Pulmonary artery endothelial cell (primary cell): ENCODE results near the gene ARMC5. TPM values are rescaled to one million over a fixed set of nuclear protein-coding genes. Genes with fewer than 3 reads are reported as not detected.
"Not testable (repeated sequence)": the region's sequence is repeated elsewhere in the genome, so short reads cannot be mapped to it uniquely, and the experiment has no call there.

Experiments used
- DNase-seq: peaks from one replicate; pipeline ENCODE4 v3.0.0-alpha.2; 2011; ENCODE audit warnings: low read depth, low spot score
- total RNA-seq: library from RNA; depleted of rRNA; stranded (reverse); fragments of >200 nt; gene quantifications from 2 replicates; pipeline ENCODE4 v1.2.3, GENCODE V29; 2014

The ARMC5 gene
- total RNA-seq, 1 donor from 2014 or later: 15.6 TPM

DNA sequence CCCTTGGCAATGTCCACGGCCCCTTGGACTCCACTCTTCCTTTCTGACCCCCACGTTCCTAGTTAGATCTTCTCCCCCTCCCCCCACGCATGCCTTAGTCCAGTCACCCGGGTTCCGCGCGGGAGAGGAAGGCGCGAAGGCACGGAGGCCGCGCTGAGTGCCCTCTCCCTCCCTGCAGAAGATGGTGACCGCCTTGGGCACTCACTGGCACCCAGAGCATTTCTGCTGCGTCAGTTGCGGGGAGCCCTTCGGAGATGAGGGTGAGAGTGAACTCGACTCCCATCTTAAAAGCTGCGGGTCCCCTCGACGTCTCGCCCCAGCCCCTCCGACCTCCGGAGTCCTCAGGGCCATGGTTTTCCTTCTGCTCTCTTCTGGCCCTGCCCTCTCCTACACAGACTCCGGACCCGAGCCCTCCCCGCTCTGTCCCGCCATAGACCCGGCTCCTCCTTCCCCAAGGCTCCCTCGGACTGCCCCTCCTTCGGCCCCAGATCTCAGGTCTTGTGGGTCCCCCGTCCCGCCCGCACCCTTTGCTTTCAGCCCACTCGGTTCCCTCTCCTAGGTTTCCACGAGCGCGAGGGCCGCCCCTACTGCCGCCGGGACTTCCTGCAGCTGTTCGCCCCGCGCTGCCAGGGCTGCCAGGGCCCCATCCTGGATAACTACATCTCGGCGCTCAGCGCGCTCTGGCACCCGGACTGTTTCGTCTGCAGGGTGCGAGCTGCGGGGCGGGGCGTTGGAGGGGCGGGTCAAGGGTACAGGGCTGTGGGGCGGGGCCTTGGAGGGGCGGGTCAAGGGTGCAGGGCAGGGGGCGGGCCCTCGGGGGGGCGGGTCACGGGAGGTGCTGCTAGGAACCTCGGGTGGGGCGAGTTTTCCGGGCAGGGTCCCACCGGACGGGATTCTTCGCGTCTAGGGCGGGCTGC lies 17.3 kb downstream of the ARMC5 start:
- no peak for DNase-seq

DNA sequence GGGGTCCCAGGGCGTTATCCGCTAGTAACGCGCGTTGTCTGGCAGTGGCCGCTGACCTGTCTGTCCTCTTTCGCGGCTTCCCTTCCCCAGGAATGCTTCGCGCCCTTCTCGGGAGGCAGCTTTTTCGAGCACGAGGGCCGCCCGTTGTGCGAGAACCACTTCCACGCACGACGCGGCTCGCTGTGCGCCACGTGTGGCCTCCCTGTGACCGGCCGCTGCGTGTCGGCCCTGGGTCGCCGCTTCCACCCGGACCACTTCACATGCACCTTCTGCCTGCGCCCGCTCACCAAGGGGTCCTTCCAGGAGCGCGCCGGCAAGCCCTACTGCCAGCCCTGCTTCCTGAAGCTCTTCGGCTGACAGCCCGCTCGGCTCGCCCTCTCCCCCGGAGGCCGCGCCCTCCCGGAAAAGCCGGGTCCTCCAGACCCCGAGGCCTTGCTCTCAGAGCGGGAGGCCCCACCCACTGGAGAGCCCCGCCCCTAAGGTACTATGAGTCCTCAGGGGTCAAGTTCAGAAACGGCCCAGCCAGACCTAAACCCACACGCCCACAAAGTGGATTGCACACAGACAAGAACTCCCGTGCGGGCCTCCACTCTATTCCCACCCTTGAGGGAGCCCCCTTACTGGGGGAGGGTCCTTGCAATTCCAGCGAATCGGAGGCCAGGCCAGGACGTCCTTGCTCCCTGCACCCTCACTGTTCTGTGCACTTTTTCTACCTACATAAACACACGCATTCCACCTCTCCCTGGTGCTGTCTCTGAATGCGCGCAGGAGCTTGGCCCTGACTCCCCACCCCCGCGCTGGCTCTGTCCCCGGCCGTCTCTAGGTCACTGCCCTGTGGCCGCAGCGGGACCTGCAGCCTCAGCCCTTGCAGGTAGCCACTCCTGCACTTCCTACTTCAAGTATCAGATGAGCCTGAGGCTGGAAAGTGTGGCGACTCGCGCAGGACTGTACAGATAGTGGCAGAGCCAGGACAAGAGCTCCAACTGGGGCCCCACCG lies 18.2 kb downstream of the ARMC5 start:
- DNase-seq: no peak

DNA sequence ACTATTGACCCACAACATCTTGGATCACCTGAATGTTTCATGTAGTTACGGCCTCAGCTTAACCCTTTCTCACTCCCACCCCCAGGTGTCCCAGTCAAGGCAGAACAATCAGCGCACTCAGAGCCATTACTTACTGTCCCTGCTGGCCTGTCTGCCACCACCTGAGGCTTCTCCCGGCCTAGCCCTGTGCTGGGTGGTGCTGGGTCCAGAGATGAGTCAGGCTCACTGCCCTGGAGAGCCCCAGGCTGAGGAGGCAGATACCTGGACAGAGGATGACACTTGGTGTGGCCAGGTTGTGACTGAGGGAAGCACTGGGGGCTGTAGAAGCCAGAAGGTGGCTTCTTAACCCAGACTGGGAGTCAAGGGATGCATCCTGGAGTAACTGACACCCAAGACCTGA lies 19.7 kb downstream of the ARMC5 start:
- DNase-seq: no peak

DNA sequence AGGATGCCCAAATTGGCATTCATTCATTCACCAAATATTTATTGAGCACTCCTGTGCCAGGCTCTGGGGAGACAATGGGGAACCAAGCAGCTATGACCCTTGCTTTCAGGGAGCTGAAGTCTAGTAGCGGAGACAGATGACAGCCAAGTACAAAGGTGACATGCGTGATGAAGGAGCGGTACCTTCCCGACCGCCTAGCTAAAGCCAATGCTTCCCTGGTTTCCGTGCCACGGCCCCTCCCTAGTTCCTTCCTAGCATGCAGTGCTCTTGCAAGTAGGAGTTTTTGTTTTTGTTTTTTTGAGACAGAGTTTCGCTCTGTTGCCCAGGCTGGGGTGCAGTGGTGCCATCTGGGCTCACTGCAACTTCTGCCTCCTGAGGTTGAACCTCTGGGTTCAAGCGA lies 20.4 kb downstream of the ARMC5 start:
- no peak for DNase-seq

DNA sequence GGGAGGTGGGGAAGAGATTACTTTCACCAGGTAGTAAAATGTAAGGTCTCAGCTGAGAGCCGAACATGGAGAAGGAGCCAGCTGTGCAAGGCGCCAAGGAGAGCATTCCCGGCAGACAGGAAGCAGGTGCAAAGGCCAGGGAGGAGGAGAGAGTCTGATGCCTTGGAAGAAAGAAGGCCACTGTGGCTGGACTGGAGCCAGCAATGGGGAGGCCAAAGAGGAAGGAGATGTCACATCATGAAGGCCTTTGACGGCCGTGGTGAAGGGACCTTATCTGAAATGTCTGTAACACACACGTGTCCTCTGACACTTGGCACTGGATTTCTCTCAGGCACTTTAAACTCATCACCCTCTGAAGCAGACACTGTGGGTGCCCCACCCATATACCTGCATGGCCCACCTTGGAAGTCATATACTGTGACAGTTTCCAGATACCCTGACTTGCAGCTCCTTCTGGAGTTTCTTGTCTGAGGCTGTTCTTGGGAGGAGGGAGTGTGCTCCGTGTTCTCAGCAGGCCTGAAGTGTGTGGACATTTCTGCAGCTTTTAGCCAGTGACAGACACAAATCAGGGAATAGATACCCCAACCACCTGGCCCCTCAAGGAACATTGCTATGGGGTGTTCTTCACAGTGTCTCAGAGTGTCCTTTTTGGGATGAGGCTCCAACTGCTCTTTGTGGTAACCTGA lies 21.7 kb downstream of the ARMC5 start:
- no peak for DNase-seq

DNA sequence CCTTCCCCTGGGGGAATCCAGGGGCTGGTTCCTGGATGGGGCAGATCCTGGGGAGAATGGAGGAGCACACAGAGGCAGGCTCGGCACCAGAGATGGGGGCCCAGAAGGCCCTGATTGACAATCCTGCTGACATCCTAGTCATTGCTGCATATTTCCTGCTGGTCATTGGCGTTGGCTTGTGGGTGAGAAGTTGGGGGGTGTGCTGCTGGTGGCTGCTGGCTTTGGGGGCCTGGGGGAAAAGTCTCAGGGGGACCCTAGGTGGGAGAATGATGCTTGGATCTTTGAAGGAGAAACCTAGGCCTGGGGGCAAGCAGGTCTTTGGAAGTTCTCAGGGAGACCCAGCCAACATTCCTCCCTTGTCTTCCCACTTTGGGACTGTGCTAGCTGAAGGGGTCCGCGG lies 23.8 kb downstream of the ARMC5 start, which contains the start of gene SLC5A2:
Gene SLC5A2 (plus strand): TSS at position 43 of the 400 bp plus-strand sequence. CDS start 14 bp downstream, at position 57.
- no peak for DNase-seq

DNA sequence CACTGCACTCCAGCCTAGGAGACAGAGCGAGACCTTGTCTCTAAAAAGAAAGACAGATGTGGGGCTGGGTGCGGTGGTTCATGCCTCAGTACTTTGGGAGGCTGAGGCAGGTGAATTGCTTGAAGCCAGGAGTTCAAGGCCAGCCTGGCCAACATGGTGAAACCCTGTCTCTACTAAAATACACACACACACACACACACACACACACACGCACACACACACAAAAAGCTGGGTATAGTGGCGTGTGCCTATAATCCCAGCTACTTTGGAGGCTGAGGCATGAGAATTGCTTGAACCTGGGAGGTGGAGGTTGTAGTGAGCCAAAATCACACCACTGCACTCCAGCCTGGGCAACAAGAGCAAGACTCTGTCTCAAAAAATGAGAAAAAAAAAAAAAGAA lies 24.7 kb downstream of the ARMC5 start:
- not testable (repeated sequence) for DNase-seq

DNA sequence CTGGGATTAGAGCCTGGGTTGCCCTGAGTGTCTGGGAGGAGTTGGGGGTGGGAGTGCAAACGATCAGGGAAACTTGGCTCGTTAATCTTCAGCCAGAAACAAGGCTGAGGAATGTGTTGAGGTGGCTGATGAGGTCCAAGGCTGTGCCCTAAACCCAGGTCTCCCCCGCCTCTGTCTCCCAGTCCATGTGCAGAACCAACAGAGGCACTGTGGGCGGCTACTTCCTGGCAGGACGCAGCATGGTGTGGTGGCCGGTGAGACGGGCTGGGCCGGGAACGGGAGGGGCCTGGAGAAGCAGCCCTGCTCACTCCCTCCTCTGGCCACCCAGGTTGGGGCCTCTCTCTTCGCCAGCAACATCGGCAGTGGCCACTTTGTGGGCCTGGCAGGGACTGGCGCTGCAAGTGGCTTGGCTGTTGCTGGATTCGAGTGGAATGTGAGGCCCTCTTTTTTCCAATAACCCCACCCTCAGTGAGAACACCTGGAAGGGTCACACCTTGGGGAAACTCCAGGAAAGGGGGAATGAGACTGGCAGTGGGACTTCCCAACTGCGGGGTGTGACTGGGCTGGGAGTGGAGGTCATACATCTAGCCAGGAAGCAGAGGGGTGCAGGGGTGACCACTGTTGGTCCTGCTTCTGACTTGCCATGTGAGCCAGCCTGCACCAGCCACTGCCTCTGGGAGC lies 25.3 kb downstream of the ARMC5 start:
- DNase-seq: no peak

DNA sequence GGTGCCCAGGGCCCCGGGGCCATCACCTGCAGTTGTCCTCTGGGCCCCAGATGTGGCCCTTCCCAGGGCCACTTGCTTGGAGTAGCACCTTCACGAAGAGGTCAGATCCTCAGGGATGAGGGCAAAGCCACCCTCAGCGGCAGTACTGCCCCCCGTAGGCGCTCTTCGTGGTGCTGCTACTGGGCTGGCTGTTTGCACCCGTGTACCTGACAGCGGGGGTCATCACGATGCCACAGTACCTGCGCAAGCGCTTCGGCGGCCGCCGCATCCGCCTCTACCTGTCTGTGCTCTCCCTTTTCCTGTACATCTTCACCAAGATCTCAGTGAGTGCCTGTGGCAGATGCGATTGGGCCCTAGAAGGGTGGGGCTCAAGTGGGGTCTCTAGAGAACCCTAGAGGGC lies 26.3 kb downstream of the ARMC5 start:
- DNase-seq: no peak

DNA sequence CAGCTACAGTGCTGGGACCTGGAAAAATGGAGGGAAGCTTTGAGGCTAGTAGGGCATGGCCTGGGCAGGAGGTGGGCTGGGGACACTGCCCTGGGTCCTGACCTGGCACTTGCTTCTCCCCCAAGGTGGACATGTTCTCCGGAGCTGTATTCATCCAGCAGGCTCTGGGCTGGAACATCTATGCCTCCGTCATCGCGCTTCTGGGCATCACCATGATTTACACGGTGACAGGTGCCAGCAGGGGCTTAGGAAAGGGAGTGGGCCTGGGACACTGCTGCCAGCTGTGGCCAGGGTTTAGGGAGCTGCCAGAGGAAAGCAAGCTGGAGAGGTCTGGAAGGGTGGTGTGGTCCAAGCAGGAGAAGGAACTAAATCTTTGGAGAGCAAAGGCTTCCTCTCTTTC lies 26.7 kb downstream of the ARMC5 start:
- DNase-seq: no peak

DNA sequence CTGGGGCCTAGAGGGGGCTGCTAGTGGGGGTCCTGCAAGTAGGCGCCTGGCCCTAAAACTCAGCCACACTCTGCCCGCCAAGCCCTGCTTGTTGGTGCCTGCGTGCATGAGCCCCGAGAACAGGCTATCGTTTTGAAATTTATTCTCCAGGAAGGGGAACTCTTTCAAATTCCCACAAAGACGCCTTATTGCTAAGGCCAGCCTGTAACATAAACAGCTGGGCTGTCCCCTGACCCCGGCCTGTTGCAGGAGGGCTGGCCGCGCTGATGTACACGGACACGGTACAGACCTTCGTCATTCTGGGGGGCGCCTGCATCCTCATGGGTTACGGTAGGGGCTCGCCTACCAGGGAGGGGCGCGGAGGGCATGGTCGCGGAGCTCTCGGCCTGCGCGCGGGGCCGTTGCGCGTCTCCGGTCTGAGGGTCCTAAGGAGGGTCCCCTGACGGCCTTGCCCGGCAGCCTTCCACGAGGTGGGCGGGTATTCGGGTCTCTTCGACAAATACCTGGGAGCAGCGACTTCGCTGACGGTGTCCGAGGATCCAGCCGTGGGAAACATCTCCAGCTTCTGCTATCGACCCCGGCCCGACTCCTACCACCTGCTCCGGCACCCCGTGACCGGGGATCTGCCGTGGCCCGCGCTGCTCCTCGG lies 27.9 kb downstream of the ARMC5 start:
- DNase-seq: no peak

DNA sequence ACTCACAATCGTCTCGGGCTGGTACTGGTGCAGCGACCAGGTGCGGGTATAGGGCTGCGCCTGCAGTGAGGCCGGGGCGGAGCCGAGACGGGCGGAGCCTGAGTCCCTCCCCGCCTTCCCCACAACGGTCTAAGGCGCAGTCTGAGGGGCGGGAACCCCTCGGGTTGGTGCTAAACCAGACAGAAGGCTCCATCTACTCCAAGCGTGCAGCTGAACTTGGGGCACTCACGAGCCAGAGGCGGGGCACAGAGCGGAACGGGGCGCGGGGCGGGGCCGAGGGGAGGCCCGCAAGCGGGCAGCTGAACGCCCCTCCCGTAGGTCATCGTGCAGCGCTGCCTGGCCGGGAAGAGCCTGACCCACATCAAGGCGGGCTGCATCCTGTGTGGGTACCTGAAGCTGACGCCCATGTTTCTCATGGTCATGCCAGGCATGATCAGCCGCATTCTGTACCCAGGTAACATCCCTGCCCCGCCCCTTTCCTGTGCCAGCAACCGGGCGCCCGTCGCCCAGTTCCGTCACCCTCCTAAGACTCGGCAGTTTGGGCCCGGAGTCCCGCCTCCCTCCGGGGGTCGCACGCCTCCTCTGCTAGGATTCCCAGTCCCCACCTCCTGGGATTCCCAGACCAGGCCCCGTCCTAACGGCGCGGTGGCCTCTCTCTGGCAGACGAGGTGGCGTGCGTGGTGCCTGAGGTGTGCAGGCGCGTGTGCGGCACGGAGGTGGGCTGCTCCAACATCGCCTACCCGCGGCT lies 28.6 kb downstream of the ARMC5 start:
- no peak for DNase-seq

DNA sequence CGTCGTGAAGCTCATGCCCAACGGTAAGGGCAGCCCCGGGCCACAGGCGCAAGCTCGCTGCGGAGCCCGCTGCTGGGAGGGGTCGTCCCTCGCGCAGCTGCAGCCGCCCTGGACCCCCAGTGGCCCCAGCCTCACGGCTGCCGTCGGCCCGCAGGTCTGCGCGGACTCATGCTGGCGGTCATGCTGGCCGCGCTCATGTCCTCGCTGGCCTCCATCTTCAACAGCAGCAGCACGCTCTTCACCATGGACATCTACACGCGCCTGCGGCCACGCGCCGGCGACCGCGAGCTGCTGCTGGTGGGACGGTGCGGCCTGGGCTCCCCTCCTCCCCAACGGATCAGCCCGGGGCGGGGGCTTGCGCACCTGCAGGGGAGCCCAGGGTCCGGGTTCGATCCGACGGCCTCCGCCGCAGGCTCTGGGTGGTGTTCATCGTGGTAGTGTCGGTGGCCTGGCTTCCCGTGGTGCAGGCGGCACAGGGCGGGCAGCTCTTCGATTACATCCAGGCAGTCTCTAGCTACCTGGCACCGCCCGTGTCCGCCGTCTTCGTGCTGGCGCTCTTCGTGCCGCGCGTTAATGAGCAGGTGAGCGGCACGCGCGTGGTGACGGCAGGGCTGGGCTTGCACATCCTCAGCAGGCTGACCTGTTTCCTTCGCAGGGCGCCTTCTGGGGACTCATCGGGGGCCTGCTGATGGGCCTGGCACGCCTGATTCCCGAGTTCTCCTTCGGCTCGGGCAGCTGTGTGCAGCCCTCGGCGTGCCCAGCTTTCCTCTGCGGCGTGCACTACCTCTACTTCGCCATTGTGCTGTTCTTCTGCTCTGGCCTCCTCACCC lies 29.4 kb downstream of the ARMC5 start:
- DNase-seq: no peak

DNA sequence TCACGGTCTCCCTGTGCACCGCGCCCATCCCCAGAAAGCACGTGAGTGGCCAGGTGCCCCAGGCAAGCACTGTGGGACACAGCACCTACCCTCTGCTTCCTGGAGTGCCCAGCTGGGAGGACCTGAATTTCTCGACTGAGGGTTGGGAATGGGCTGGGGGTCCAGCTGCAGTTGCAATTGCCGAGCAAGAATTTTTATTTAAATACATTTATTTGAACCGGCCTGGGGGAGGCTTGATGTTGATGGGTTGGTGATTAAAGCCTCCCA lies 29.9 kb downstream of the ARMC5 start:
- no peak for DNase-seq

DNA sequence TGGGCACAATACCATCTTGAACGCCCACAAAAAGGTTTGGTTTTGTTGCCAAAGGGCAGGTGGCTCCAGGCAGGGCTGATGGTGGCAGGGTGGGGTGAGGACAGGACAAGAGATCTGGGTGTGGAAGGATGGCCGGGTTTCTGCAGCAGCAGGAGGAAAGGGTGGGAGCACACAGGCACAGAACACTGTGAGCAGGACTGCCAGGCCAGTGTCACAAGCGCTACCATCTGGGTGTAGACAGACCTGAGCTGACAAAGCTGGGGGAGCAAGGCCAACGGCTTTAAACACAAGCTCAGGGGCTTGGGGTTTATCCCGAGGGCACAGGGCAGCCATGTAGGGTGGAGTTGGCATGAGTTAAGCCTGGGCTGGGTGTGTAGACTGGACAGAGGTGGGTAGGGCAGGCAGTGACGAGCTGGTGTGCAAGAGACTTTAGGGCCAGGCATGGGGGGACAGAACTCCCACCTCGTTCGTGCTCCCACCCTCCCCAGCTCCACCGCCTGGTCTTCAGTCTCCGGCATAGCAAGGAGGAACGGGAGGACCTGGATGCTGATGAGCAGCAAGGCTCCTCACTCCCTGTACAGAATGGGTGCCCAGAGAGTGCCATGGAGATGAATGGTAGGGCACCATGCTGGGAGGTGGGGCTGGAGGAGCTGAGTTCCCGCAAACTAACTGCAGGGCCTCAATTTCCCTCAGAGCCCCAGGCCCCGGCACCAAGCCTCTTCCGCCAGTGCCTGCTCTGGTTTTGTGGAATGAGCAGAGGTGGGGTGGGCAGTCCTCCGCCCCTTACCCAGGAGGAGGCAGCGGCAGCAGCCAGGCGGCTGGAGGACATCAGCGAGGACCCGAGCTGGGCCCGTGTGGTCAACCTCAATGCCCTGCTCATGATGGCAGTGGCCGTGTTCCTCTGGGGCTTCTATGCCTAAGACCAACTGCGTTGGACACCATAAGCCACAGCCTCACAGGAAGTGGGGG lies 30.6 kb downstream of the ARMC5 start:
- DNase-seq: no peak

DNA sequence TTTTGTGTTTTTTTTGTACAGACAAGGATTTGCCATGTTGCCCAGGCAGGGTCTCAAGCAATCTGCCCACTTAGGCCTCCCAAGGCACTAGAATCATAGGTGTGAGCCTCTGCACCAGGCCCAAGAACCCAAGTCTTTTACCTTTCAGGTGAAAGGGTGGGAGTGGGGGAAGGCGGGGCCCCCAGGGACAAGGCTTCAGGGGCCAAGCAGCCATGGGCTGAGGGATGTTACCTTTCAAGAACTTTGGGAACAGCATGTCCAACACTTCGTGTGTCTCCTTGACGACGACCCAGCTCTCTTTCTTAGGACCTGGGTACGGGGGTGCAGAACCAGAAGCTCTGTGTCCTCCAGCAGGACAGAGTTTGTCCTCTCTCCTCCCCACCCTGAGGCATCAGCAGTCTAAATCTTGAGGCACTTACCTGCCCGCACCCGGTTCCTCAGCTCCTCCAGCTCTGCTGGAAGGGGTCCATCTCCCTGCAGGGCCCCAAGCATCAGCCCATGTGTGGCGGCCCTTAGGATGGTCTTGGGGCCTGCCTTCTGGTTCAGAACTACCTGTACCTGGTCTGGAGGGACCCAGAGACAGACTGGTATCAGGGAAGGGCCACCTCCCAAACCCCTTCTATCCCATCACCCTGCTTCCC lies 32.6 kb downstream of the ARMC5 start:
- no peak for DNase-seq

DNA sequence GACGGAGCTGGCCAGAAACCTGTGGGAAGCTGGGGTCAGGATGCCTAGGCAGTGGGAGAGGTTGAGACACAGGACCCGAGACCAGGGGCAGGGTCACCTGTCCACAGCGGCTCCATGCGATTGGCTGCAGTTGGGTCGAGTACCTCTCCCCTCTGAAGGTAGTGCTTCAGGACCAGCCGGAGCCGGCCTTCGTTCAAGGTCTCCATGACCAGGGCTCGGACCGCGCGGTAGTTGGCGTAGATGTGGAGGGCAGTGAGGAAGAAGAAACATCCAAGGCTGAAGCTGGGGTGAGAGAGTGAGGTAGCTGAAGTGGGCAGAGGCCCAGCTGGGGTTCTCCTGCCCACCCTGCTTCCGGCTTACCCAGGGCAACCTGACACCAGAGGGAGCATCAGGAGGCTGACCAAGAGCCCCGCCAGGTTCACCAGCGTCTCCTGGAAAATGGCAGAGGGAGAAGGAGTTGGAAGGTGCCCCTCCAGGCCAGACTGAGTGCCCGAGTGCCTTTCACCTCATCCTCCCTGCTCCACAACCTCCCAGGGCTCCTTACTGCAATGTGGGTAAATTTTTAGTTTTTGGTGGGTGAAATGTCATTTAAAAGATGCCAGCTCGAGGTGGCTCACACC lies 34.3 kb downstream of the ARMC5 start:
- no peak for DNase-seq
